HepG2 (cell line): ENCODE measurements around the gene PLEKHA6. TPM values are rescaled to one million over a fixed set of nuclear protein-coding genes. Genes with fewer than 3 reads are reported as not detected.

Source experiments
- ATF6 ChIP-seq: sonication (generic); formaldehyde crosslinking; conservative IDR thresholded peaks from 2 replicates; pipeline ENCODE4 v1.4.0; 2020; ENCODE audit warnings: missing genetic modification reagents
- EP300 ChIP-seq, 3 experiments: sonication (generic) in 1 of 3; formaldehyde crosslinking in 1 of 3; IDR thresholded peaks; 2 replicates each; pipeline versions ENCODE4 v1.5.1 to v1.6.1; 2011 to 2020; ENCODE audit warnings: low read depth in 2 of 3, low read length in 2 of 3, borderline replicate concordance in 1 of 3, improper control_type of control experiment in 1 of 3, mild to moderate bottlenecking in 1 of 3, missing genetic modification reagents in 1 of 3, moderate library complexity in 1 of 3
- FOXO1 ChIP-seq: sonication (generic); formaldehyde crosslinking; IDR thresholded peaks from 2 replicates; pipeline ENCODE4 v1.4.0; 2020; ENCODE audit warnings: missing genetic modification reagents
- LCORL ChIP-seq, 2 experiments: fragments of 450-650 bp in 1 of 2; sonication (generic) in 1 of 2; formaldehyde crosslinking in 1 of 2; IDR thresholded peaks; 2 replicates each; pipeline versions ENCODE4 v1.5.0 to v1.6.1; 2017 to 2020; ENCODE audit warnings: antibody characterized with exemption in 1 of 2, missing genetic modification reagents in 1 of 2
- NR2F2 ChIP-seq: IDR thresholded peaks from 2 replicates; pipeline ENCODE4 v1.6.1; 2012; ENCODE audit warnings: low read depth, inconsistent platforms, borderline replicate concordance
- PAWR ChIP-seq: sonication (generic); formaldehyde crosslinking; IDR thresholded peaks from 2 replicates; pipeline ENCODE4 v1.4.0; 2020; ENCODE audit warnings: missing genetic modification reagents, mild to moderate bottlenecking, borderline replicate concordance
- RARA ChIP-seq: IDR thresholded peaks from 2 replicates; pipeline ENCODE4 v1.6.1; 2016; ENCODE audit warnings: missing genetic modification reagents, missing compliant biosample characterization
- REXO4 ChIP-seq: sonication (generic); formaldehyde crosslinking; IDR thresholded peaks from 2 replicates; pipeline ENCODE4 v1.8.0; 2022; ENCODE audit warnings: missing genetic modification reagents, mild to moderate bottlenecking, borderline replicate concordance
- RXRB ChIP-seq: IDR thresholded peaks from 2 replicates; pipeline ENCODE4 v1.6.1; 2016; ENCODE audit warnings: borderline replicate concordance, missing genetic modification reagents, missing compliant biosample characterization
- SMAD3 ChIP-seq: sonication (generic); formaldehyde crosslinking; IDR thresholded peaks from 2 replicates; pipeline ENCODE4 v1.4.0; 2020; ENCODE audit warnings: missing genetic modification reagents
- SMARCE1 ChIP-seq: fragments of 450-650 bp; IDR thresholded peaks from 2 replicates; pipeline ENCODE4 v1.6.1; 2017; ENCODE audit warnings: borderline replicate concordance
- TOE1 ChIP-seq: sonication (generic); formaldehyde crosslinking; IDR thresholded peaks from 2 replicates; pipeline ENCODE4 v1.4.0; 2020; ENCODE audit warnings: mild to moderate bottlenecking, missing genetic modification reagents
- YEATS4 ChIP-seq: sonication (generic); formaldehyde crosslinking; IDR thresholded peaks from 2 replicates; pipeline ENCODE4 v1.4.0; 2020; ENCODE audit warnings: missing genetic modification reagents, borderline replicate concordance
- ZFP36L2 ChIP-seq: sonication (generic); formaldehyde crosslinking; IDR thresholded peaks from 2 replicates; pipeline ENCODE4 v1.4.0; 2020; ENCODE audit warnings: missing genetic modification reagents
- ZFP62 ChIP-seq: sonication (generic); formaldehyde crosslinking; IDR thresholded peaks from 2 replicates; pipeline ENCODE4 v1.4.0; 2020; ENCODE audit warnings: missing genetic modification reagents
- ZMYM3 ChIP-seq: sonication (generic); formaldehyde crosslinking; IDR thresholded peaks from 2 replicates; pipeline ENCODE4 v1.5.1; 2020; ENCODE audit warnings: mild to moderate bottlenecking, missing genetic modification reagents
- ZNF563 ChIP-seq: sonication (generic); formaldehyde crosslinking; IDR thresholded peaks from 2 replicates; pipeline ENCODE4 v1.8.0; 2022; ENCODE audit warnings: mild to moderate bottlenecking, moderate library complexity, missing genetic modification reagents
- ZNF615 ChIP-seq: sonication (generic); formaldehyde crosslinking; IDR thresholded peaks from 2 replicates; pipeline ENCODE4 v1.5.0; 2020; ENCODE audit warnings: mild to moderate bottlenecking, missing genetic modification reagents, borderline replicate concordance
- polyA plus RNA-seq, 8 experiments: library from polyadenylated mRNA; depleted of rRNA in 3 of 8; stranded (reverse) in 7 of 8; unstranded in 1 of 8; fragments of >200 nt; fragmentation: Illumina TruSeq in 4 of 8; extraction: Trizol in 4 of 8; gene quantifications; 2 replicates each; pipeline versions ENCODE4 v1.2.1 to v1.2.3, GENCODE V29; 2011 to 2016; ENCODE audit warnings: low read depth in 4 of 8, missing spikeins in 1 of 8, mixed read lengths in 1 of 8; ENCODE audit not compliant: insufficient read depth in 1 of 8
- total RNA-seq, 5 experiments: library from RNA; depleted of rRNA; stranded (reverse); fragments of >200 nt; fragmentation: Illumina TruSeq; extraction: Trizol; gene quantifications; 2 replicates each; pipeline ENCODE4 v1.2.3, GENCODE V29; 2016; ENCODE audit warnings: low read depth in 1 of 5
- TF ChIP-seq, protein P1 (sequence below): sonication (generic); formaldehyde crosslinking; IDR thresholded peaks from 2 replicates; pipeline ENCODE4 v1.5.0; 2020; ENCODE audit warnings: missing genetic modification reagents
- TF ChIP-seq, protein P2 (sequence below): IDR thresholded peaks from 2 replicates; pipeline ENCODE4 v1.4.0; 2020; ENCODE audit warnings: mild to moderate bottlenecking, missing genetic modification reagents
- TF ChIP-seq, protein P3 (sequence below): sonication (generic); formaldehyde crosslinking; conservative IDR thresholded peaks from 2 replicates; pipeline ENCODE4 v1.4.0; 2020; ENCODE audit warnings: missing genetic modification reagents

PLEKHA6 gene
- total and polyA plus RNA-seq, 2 of the 13 experiments (the other 11 are each of a cell fraction or from before 2014, with no cell fraction given): 5.3 to 11.4 TPM

- TF ChIP-seq ATF6 (no peak), EP300 (IDR thresholded peaks at IDR 0.05; ENCODE audit: low read depth in 2 of 2, low read length in 2 of 2) (no peak; a peak in 1 of 4 replicates), EP300 (CRISPR knock-in tag; IDR thresholded peaks at IDR 0.05; ENCODE audit: borderline replicate concordance) (no peak; the same call in 1 of the 2 replicates), RARA (CRISPR knock-in tag) (peak; percentile 52; the same call in 1 of the 2 replicates), ZFP36L2 (CRISPR knock-in tag) (no peak), LCORL (IDR thresholded peaks at IDR 0.05) (no peak), LCORL (CRISPR knock-in tag; IDR thresholded peaks at IDR 0.05) (peak; percentile 42), SMARCE1 (no peak), ZFP62 (CRISPR knock-in tag) (no peak), TOE1 (CRISPR knock-in tag) (no peak), YEATS4 (no peak; the same call in 1 of the 2 replicates), ZNF615 (CRISPR knock-in tag) (no peak), SMAD3 (CRISPR knock-in tag) (no peak), REXO4 (CRISPR knock-in tag) (no peak), PAWR (CRISPR knock-in tag) (no peak), NR2F2 (no peak), ZMYM3 (no peak), ZNF563 (CRISPR knock-in tag) (0 out of 2 replicates have a peak, but pooled peaks have one; percentile 27), RXRB (CRISPR knock-in tag) (no peak), FOXO1 (CRISPR knock-in tag) (no peak)
- TF ChIP-seq, protein P1, sequence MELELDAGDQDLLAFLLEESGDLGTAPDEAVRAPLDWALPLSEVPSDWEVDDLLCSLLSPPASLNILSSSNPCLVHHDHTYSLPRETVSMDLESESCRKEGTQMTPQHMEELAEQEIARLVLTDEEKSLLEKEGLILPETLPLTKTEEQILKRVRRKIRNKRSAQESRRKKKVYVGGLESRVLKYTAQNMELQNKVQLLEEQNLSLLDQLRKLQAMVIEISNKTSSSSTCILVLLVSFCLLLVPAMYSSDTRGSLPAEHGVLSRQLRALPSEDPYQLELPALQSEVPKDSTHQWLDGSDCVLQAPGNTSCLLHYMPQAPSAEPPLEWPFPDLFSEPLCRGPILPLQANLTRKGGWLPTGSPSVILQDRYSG (CRISPR knock-in tag): no peak
- TF ChIP-seq, protein P2, sequence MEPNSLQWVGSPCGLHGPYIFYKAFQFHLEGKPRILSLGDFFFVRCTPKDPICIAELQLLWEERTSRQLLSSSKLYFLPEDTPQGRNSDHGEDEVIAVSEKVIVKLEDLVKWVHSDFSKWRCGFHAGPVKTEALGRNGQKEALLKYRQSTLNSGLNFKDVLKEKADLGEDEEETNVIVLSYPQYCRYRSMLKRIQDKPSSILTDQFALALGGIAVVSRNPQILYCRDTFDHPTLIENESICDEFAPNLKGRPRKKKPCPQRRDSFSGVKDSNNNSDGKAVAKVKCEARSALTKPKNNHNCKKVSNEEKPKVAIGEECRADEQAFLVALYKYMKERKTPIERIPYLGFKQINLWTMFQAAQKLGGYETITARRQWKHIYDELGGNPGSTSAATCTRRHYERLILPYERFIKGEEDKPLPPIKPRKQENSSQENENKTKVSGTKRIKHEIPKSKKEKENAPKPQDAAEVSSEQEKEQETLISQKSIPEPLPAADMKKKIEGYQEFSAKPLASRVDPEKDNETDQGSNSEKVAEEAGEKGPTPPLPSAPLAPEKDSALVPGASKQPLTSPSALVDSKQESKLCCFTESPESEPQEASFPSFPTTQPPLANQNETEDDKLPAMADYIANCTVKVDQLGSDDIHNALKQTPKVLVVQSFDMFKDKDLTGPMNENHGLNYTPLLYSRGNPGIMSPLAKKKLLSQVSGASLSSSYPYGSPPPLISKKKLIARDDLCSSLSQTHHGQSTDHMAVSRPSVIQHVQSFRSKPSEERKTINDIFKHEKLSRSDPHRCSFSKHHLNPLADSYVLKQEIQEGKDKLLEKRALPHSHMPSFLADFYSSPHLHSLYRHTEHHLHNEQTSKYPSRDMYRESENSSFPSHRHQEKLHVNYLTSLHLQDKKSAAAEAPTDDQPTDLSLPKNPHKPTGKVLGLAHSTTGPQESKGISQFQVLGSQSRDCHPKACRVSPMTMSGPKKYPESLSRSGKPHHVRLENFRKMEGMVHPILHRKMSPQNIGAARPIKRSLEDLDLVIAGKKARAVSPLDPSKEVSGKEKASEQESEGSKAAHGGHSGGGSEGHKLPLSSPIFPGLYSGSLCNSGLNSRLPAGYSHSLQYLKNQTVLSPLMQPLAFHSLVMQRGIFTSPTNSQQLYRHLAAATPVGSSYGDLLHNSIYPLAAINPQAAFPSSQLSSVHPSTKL (CRISPR knock-in tag): peak; percentile 49; the same call in 1 of the 2 replicates
- TF ChIP-seq, protein P3, sequence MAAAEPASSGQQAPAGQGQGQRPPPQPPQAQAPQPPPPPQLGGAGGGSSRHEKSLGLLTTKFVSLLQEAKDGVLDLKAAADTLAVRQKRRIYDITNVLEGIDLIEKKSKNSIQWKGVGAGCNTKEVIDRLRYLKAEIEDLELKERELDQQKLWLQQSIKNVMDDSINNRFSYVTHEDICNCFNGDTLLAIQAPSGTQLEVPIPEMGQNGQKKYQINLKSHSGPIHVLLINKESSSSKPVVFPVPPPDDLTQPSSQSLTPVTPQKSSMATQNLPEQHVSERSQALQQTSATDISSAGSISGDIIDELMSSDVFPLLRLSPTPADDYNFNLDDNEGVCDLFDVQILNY (CRISPR knock-in tag): no peak
These were observed 18.3 kb upstream of the PLEKHA6 start (continued) for GRCh38 chr1:204377800-204378668.
